Stimulated activated CD4-positive, alpha-beta T cell treated with anti-CD3 and anti-CD28 coated beads, TNF-alpha, amount 100 ng/mL, for 48 hours (primary cell): ENCODE results near the gene SEC14L5.

ENCODE experiments used
- DNase-seq, 3 donors: peaks; one replicate each; pipeline ENCODE4 v3.0.0-alpha.2; 2020; ENCODE audit warnings: low read depth in 3 of 3

The SEC14L5 gene

GRCh38 chr16:4957720-4958509 is at the start of gene SEC14L5:
Gene SEC14L5, plus strand, starts transcription at chr16:4958330. Its CDS starts 994 bp downstream, at chr16:4959324.
- DNase-seq: peak; percentile 92 to 95 (median 92)

GRCh38 chr16:4908854-4909401 is 49.2 kb upstream of the SEC14L5 start:
- DNase-seq: no peak

GRCh38 chr16:4909825-4910224 is 48.3 kb upstream of the SEC14L5 start:
- no peak for DNase-seq

GRCh38 chr16:4910828-4911227 is 47.3 kb upstream of the SEC14L5 start:
- DNase-seq: no peak

- no peak for DNase-seq
Measured at GRCh38 chr16:4911970-4912386, 46.2 kb upstream of the SEC14L5 start.

- no peak for DNase-seq
Measured at GRCh38 chr16:4913130-4913773, 44.9 kb upstream of the SEC14L5 start.

GRCh38 chr16:4913774-4914525 is 44.2 kb upstream of the SEC14L5 start:
- no peak for DNase-seq

- no peak for DNase-seq
Measured at GRCh38 chr16:4914528-4915225, 43.5 kb upstream of the SEC14L5 start.

- no peak for DNase-seq
Measured at GRCh38 chr16:4915226-4915761, 42.8 kb upstream of the SEC14L5 start.

- DNase-seq: no peak
Measured at GRCh38 chr16:4917117-4917516, 41.0 kb upstream of the SEC14L5 start.

GRCh38 chr16:4918781-4919251 is 39.3 kb upstream of the SEC14L5 start:
- no peak for DNase-seq

GRCh38 chr16:4920826-4921225 is 37.3 kb upstream of the SEC14L5 start:
- DNase-seq: no peak

GRCh38 chr16:4922721-4923342 is 35.3 kb upstream of the SEC14L5 start:
- DNase-seq: no peak

- no peak for DNase-seq
Measured at GRCh38 chr16:4923853-4924252, 34.3 kb upstream of the SEC14L5 start.

- no peak for DNase-seq
Measured at GRCh38 chr16:4924593-4925292, 33.4 kb upstream of the SEC14L5 start.

GRCh38 chr16:4925293-4925607 is 32.9 kb upstream of the SEC14L5 start:
- no peak for DNase-seq

- DNase-seq: no peak
Measured at GRCh38 chr16:4925791-4926190, 32.3 kb upstream of the SEC14L5 start.

GRCh38 chr16:4926928-4927327 is 31.2 kb upstream of the SEC14L5 start:
- DNase-seq: no peak

- no peak for DNase-seq
Measured at GRCh38 chr16:4927661-4928060, 30.5 kb upstream of the SEC14L5 start.

- DNase-seq: no peak
Measured at GRCh38 chr16:4928227-4928626, 29.9 kb upstream of the SEC14L5 start.
